HG02623 (cell line): Measurements from ENCODE around the gene THAP11.
"Not testable (repeated sequence)": the region's sequence is repeated elsewhere in the genome, so short reads cannot be mapped to it uniquely, and the experiment has no call there.

Source experiments
- ATAC-seq: cut with Tn5 transposase; IDR thresholded peaks from one replicate; pipeline ENCODE4 v1.9.1; 2021; ENCODE audit warnings: moderate library complexity; ENCODE audit not compliant: unreplicated experiment

THAP11 gene

DNA sequence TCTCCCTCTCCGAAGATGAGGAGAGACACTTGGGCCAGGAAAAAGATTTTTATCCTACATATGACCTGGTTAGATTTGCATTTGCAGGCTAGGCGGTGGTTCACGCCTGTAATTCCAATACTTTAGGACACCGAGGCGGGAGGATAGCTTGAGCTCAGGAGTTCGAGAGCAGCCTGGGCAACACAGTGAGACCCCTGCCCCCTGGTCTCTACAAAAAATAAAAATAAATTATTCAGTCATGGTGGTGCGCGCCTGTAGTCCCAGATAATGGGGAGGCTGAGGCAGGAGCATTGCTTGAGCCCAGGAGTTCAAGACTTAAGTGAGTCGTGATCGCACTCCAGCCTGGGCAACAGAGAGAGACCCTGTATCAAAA, 7.9 kb upstream of the THAP11 start:
- ATAC-seq: no peak

DNA sequence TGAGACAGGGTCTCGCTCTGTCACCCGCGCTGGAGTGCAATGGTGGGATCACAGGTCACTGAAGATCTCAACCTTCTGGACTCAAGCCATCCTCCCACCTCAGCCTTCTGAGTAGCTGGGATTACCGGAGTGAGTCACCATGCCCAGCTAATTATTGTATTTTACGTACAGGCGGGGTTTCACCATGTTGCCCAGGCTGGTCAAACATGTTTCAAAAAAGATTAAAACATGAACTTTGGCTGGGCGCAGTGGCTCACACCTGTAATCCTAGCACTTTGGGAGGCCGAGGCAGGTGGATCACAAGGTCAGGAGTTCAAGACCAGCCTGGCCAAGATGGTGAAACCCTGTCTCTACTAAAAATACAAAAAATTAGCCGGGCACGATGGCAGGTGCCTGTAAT, 4.9 kb upstream of the THAP11 start:
- ATAC-seq: not testable (repeated sequence)

DNA sequence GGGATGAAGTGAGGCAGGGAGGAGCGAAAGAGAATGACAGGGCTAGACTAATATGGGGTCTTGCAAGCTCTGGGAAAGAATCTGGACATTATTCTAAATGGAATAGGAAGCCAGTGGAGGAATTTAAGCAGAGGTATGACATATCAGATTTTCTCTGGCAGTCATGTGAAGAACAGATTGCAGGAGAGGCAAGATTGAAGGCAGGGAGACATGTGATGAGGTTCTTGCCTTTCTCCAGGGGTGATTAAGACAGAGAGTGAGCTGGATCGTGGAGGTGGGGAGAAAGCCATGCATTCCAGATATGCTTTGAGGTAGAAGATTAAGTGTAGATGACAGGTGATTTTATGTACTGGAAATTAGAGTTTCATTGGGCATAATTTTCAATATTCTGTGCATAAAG, 4.3 kb upstream of the THAP11 start:
- ATAC-seq: no peak

GRCh38 chr16:67841198-67841815, 813 bp upstream of the THAP11 start:
- no peak for ATAC-seq

GRCh38 chr16:67842509-67843342, 606 bp downstream of the THAP11 start:
- ATAC-seq: peak; percentile 6

DNA sequence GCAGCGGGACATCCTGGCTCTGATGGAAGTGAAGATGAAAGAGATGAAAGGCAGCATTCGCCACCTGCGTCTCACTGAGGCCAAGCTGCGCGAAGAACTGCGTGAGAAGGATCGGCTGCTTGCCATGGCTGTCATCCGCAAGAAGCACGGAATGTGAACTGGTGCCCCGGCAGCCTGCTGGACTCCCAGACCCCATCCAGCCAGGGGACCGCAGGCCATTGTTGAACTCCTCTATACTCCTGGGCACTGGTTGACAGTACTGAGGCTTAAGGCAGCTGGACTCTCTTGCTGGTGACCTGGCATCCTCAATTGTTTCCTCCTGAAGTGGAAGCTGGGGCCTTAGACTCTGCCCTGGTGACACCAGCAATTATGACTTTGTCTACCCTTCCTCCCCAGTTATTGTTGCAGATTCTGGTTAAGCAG, 1.2 kb downstream of the THAP11 start:
- ATAC-seq: no peak

DNA sequence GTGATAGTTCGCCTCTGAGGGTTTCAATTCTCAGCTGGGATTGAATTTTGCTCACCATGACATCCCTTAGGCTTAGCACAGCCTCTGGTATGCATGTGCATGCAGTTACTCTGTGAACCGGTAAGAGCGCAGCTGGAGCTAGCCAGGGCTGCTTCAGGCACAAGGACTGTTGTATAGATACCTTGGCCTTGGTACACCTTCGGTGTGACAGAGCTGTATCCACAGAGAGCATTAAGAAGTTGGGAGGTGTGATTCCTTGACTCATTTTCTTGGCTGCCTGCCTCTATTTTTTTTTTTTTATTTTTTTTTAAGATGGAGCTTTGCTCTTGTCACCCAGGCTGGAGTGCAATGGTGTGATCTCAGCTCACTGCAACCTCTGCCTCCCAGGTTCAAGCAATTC, 2.4 kb downstream of the THAP11 start:
- ATAC-seq: no peak

- no peak for ATAC-seq
These were observed 3.4 kb downstream of the THAP11 start for GRCh38 chr16:67845291-67846062.

- ATAC-seq: no peak
These were observed 3.9 kb downstream of the THAP11 start for GRCh38 chr16:67846063-67846319.

DNA sequence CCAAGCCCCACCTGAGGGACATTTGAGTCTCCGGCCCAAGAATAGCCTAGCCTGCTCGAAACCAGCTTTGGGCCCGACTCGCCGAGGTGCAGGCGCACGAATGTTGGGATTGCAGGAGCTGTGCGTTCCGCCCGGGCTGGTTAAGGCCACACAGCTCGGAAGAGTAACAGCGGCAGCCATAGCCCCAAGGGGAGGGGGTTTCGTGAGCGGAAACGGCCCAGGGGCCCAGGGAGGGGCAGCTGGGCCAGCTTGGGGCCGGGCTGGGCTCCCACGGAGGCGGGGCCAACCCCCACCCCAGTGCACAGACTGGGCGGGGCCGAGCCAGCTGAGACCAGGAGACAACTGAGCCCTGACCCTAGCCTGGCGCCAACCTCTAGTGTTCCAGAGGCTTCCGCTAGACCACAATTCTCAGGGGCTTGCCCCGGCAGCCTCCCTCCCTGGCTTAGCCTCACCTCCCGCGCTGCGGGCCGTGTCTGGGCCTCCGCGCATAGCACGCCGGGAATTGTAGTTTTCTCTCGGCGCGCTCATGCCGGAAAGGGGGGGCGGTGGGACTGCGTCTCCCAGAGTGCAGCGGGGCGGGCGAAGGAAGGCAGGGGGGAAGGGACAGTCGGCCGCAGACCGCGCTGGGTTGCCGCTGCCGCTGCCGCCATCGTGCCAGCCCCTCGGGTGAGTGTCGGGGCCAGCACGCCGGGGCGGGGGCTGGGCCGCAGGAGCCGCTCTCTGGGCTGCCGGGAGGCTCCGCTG, 4.4 kb downstream of the THAP11 start, which contains the start of gene NUTF2:
TSS of gene NUTF2 (plus strand) at position 614 of the 744 bp plus-strand sequence. CDS start 18,198 bp downstream, outside the sequence.
- ATAC-seq: peak; percentile 61

DNA sequence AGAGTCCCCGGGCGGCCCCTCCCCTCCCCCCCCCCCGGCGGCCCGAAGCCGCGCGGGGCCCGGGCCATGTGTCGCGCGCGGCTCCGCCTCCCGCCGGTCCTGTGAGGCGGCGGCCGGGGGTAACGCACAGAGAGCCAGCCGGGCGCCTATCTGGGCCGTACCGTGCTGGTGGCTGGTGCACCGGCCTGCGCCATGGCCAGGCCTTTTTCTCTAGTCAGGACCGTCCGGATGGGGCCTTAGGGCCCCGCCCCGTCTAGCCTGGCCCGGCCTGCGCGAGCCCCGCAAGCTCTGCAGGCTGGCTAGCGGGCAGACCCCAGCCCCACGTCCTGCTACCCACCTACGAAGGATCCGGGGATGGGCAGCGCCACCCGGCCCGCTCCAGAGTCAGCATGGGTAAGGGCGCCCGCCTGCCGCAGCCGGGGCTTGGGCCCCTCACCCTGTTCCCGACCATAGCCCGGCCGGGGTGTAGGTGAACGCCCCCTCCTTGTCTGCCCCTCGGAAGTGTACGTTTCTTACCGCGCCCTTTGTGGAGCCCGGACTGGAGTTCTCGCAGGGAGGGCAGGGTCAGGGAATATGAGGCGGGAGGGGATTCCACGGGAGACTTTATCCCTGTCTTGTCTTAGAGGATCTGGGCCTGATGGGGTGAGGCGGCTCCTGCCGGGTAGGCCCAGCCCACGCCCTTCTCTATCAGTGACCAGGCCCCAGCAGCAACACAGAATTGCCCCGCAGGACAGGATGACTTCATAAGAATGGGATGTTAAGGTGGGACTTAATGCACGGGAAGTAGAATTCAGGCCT, 5.1 kb downstream of the THAP11 start, which contains the start of gene CENPT:
TSS of gene CENPT (minus strand) at position 630 of the 798 bp plus-strand sequence. CDS start 13,834 bp downstream, outside the sequence.
- ATAC-seq: peak; percentile 37

DNA sequence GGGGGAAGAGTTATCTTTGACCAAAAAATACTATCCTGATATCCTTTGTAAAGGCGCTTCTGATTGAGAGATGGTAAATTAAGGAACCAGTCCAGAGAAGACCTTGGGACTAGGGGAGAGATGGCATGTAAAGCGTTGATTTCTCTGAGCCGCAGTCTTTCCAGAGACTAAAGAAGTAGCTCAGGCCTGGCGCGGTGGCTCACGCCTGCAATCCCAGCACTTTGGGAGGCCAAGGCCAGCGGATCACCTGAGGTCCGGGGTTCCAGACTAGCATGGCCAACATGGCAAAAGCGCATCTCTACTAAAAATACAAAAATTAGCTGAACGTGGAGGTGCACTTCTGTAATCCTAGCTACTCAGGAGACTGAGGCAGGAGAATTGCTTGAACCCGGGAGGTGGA, 6.0 kb downstream of the THAP11 start:
- no peak for ATAC-seq

DNA sequence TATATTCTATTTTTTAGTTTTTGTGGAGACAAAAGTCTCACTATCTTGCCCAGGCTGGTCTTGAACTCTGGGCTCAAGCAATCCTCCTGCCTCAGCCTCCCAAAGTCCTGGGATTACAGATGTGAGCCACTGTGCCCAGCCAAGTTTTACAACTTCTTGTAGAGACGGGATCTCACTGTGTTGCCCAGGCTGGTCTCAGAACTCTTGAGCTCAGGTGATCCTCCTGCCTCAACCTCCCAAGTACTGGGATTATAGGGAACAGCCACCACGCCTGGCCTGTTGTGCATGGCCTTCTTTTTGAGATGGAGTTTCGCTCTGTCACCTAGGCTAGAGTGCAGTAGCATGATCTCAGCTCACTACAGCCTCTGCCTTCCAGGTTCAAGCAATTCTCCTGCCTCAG, 11.6 kb downstream of the THAP11 start:
- ATAC-seq: no peak

- ATAC-seq: no peak
These were observed 13.7 kb downstream of the THAP11 start for GRCh38 chr16:67855789-67856188.

DNA sequence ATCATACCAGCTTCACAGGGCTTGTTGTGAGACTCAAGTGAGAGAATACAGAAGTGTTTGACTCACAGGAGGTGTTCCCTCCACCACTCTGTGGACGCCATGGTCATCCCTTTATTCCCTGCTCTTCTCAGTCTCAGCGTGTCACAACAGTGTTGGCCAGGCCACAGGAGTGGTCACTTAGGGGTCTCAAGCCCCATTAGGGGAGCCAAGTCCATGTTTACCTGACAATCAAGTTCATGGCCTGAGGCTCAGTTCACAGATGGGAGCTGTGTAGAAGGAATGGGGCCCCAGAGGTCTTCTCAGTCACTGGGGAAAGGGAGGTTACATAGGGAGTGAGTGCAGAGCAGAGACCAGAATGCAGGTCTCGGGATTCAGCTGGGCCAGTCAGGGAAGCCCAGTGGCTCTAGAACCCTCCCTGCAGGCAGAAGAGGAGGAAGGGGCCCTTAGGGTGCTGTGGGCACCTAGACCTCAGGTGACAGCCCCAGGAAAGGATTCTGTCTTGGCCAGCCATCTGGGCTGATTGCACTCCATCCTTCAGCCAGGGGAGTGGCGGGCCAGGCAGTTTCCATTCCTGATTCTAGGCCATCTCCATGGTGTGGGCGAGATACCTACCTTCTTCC, 14.9 kb downstream of the THAP11 start:
- no peak for ATAC-seq

- ATAC-seq: no peak
These were observed 15.6 kb downstream of the THAP11 start for GRCh38 chr16:67857547-67858233.

DNA sequence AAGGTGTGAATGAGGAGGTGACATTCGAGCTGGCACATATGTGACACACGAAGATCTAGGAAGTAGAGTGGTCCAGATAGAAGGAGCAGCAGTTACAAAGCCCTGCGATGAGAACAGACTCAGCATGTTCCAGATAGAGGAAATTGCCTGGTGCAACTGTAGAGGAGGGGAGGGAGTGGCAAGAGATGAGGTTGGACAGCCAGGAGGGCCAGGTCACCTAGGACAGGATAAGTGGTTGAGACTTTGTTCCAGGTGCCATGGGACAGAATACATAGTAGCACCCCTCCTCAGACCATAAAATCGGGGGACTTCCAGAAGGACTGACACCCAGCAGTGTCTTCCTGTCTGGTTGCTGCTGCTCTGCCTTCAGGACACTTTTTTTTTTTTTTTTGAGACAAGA, 16.4 kb downstream of the THAP11 start:
- no peak for ATAC-seq

GRCh38 chr16:67860589-67861398, 18.7 kb downstream of the THAP11 start:
- ATAC-seq: no peak
